Right ventricle myocardium superior (tissue), 1 donor: ENCODE results near the gene ATXN1. TPM values are rescaled to one million over a fixed set of nuclear protein-coding genes. Genes with fewer than 3 reads are reported as not detected.
"Not testable (repeated sequence)": the region's sequence is repeated elsewhere in the genome, so short reads cannot be mapped to it uniquely, and the experiment has no call there.

ENCODE experiments used
- ATAC-seq: fragments of 200-7000 bp; cut with Tn5 transposase; one replicate; pipeline ENCODE4 v1.9.1; 2020; ENCODE audit warnings: mild to moderate bottlenecking; ENCODE audit not compliant: poor library complexity
- DNase-seq: peaks from one replicate; pipeline ENCODE4 v3.0.0-alpha.2; 2020
- intact Hi-C: fragments of 100-400 bp; cut with DNase I; formaldehyde crosslinking; loops from one replicate; pipeline ENCODE4 v1.11.2; 2022
- total RNA-seq: library from RNA; stranded (reverse); fragmentation: NEBNext Ultra II Directional; extraction: Animal tissue kit (Norgen Biotek cat#: 25700); gene quantifications from one replicate; pipeline ENCODE4 v1.2.1, GENCODE V29; 2021
- donor health status: DM: no; HTN: yes; CAD: no; lungs with severe emphysema.

ATXN1 gene
- total RNA-seq, 1 donor from 2014 or later = 36.1 TPM

DNA sequence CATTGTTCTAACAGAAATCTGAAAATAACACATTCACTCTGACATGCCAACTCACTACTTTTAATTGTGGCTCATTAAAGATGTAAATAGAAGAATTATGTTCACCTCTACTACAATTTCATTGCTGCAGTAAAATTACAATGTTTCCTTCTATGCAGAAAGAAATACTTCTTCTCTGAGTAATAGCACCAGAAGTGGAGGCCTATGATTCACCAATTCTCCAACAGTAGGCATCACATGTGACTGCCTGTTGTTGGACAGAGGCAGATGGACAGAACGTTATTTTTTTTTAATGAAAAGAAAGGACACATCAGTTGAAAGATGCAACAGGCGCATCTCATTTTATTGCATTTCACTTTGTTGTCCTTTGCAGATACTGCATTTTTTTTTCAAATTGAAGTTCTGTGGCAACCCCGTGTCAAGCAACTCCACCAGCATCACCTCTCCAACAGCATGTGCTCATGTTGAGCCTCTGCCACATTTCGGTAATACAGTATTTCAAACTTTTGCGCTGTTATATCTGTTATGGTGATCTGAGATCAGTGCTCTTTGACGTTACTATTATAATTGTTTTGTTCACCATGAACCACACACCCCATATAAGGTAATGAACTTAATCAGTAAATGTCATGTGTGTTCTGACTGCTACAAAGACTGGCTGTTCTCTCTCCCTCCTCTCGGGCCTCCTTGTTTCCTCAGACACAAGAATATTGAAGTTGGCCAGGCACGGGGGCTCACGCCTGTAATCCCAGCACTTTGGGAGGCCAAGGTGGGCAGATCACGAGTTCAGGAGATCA, 121.4 kb downstream of the ATXN1 start:
- DNase-seq (no peak), ATAC-seq (no peak)
- intact Hi-C loops = no loop called here

DNA sequence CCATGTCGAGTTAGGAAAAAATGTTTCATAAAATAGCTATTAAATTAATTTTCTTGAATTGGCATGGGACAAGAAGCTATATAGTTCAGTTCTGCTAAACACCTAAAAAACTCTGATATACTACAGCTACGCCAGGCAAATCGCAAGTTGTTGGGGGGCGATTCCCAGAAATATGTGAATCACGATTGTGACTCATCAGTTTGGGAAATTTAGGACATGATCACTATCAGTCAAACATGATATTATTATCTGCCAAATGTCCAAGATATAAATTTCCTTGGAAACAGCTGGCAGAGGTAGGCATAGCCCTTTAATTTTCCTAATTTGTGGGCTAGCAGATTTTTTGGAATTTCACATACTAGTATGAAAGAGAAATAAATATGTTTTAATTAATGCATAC, 123.6 kb downstream of the ATXN1 start:
- ATAC-seq (no peak), DNase-seq (no peak)
- intact Hi-C loops = no loop called here

DNA sequence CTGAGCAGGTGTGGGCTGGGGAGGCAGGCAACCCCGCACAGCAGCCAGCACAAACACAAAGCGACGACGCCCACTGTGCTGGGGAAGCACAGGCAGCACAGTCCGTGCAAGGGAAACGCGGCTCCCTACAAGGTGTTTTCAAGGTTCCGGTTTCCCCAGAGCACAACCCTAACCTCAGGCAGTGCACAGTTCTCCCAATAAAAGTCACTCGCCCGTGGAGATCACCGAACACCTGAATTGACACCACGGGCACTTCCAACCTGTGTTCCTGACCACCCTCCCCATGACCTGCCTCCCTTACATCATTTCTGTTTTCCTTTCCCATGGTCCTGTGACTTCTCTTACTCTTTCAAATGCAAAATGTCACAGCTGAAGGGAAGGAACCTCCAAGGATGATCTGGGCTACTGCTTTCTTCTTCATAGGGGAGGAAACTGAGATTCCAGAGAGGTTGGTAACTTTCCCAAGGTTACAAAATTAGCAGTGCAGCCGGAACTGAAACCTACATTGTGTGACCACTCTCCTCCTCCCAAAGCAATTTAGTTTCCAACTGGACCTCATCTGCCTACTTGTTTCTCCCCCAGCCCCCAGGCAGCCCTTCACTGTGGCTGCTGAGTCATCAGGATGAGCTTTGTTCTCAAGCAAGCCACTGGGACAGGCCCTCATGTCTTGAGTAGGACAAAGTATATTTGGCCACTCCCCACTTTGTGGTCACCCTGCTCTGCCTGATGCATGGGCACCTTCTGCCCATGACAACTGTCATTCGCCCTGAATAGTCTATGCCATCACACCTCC, 125.3 kb downstream of the ATXN1 start:
- DNase-seq (no peak), ATAC-seq (no peak)
- intact Hi-C loops = no loop called here

DNA sequence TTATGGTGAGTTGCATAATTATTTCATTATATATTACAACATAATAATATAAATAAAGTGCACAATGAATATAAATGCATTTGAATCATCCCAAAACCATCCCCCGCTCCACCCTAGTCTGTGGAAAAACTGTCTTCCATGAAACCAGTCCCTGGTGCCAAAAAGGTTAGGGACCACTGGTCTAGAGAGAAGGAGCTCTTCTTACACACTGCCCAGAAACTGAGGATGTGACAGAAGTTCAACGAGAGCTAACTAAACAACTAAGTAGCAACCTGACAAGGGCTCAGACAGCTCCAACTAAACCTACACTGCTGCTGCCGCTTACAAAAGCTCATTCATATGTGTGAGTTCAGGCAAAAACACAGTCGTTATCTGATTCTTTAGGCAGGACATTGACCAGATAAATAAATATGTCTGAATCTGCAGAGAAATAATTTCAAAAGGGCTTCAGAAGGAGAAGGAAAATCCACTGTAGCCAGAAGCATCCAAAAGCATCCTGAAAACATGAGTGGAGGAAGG, 125.9 kb downstream of the ATXN1 start:
- intact Hi-C loops = no loop called here
- ATAC-seq (no peak), DNase-seq (no peak)

DNA sequence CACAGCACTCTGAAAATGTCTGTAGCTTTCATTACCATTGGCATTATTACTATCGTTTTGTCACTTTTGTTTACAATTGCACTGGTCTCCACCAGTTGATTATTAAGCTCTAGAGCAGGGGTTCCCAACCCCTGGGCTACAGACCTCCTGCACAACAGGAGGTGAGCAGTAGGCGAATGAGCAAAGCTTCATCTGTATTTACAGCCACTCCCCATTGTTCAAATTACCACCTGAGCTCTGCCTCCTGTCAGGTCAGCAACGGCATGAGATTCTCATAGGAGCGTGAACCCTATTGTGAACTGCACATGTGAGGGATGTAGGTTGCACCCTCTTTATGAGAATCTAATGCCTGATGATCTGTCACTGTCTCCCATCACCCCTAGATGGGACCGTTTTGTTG, 126.4 kb downstream of the ATXN1 start:
- no peak for ATAC-seq
- intact Hi-C loops = no loop called here
- DNase-seq = no peak

DNA sequence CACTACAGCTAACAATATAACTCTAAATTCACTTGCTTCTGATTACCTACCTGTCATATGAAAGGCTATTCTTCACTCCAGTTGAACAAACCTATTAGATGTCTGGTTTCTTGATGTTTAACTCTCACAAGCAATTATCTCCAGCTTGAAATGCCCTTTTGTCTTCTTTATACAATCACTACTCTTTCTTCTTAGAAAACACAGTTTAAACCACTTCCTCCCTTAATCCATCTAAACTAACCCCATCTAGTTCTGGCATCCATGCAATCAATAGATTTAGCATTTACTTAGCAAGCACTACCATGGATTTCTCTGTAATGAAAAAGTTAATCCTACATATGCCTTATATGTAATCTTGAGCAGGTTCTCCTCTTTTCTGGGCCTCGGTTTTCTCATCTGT, 127.3 kb downstream of the ATXN1 start:
- DNase-seq = no peak
- intact Hi-C loops = no loop called here
- ATAC-seq = no peak

DNA sequence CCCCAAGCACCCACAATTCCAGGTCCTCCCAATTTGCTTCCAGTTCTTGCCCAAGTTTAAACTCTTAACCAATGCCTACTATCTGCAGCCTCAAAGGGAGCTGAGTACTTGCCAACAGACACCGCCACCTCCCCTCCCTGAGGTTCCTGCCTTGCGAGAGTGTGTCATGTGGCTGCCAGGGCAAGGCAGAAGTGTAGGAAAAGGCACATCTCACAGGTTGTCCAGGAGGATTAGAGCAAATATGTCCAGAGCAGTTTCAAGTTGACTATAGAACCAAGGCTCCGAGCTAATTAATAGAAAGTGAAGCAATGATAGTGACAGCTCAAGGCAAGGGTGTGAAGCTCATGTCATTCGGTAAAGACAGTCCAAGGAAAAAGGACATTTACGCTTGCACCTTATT, 127.8 kb downstream of the ATXN1 start:
- DNase-seq = no peak
- peak; percentile 80 for ATAC-seq

DNA sequence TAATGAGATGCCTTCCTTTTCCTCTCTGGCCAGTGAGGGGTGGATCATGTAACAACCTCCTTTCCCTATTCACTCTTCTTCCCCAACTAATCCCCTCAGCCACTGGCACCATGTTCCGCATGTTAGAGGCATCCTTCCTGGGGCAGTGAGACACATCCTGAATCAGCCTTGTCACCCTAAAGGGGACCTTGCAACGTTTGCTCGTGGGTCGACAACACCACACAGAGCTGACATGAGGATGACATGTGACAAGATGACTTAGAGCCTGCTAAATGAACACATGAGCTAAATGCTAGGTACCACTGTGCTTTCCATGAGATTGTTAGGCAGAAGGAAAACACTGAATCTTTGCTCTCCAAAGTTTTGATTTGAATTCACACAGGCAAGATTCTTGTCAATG, 129.2 kb downstream of the ATXN1 start:
- no peak for ATAC-seq

More for the DNA sequence above, 127.8 kb downstream of the ATXN1 start:
- intact Hi-C loops = no loop called here

DNA sequence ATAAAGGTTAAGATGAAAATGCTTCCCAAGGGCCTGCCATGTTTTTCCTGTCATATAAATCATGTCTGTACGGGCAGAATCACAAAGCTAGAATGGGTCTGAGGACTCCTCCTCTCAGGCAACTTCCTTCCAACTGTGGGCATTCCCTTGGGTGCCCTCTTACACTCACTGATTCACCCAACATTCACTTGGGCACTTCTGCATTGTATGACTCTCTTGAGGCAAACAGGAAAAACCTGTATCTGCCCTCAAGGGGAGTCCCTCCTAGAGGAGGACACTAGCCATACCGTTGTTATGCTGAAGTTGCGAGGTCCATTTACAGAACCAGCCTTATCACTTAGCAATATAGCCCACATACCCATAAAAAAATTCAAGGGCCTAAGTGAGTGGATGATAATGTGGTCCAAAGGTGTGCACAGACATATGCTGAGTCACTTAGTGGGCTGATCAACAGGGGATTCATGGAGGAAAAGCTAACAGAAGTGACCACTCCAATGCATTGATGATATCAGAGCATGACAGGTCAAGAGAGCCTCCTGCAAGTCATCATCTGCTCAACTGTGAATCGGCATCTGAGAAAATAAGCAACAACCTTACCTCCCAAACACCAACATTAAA, 131.1 kb downstream of the ATXN1 start:
- ATAC-seq = no peak
- DNase-seq = no peak
- intact Hi-C loops = no loop called here

More for the DNA sequence above, 129.2 kb downstream of the ATXN1 start:
- intact Hi-C loops = no loop called here
- no peak for DNase-seq

DNA sequence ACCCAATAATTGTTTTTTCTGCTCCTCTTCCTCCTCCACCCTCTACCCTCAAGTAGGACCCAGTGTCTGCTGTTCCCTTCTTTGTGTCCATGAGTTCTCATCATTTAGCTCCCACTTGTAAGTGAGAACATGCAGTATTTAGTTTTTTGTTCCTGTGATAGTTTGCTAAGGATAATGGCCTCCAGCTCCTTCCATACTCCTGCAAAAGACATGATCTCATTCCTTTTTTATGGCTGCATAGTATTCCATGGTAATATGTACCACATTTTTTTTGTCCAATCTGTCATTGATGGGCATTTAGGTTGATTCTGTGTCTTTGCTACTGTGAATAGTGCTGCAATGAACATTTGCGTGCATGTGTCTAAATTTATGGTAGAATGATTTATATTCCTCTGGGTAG, 132.7 kb downstream of the ATXN1 start:
- DNase-seq, ATAC-seq, intact Hi-C loops: not testable (repeated sequence)

DNA sequence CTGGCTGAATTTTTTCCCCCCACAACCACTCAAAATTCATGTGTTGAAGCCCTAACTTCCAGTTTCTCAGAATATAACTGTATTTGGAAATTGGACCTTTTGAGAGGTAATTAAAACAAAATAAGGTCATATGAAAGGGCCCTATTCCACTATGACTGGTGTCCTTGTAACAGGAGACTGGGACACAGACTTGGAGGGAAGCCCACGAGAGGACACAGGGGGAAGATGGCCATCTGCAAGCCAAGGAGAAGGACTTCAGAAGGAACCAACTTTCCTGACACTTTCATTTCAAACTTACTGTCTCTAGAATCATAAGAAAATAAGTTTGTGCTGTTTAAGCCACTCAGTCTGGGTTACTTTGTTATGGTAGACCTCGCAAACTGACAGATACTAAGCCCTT, 134.6 kb downstream of the ATXN1 start:
- DNase-seq (no peak), ATAC-seq (no peak)
- intact Hi-C loops = no loop called here

DNA sequence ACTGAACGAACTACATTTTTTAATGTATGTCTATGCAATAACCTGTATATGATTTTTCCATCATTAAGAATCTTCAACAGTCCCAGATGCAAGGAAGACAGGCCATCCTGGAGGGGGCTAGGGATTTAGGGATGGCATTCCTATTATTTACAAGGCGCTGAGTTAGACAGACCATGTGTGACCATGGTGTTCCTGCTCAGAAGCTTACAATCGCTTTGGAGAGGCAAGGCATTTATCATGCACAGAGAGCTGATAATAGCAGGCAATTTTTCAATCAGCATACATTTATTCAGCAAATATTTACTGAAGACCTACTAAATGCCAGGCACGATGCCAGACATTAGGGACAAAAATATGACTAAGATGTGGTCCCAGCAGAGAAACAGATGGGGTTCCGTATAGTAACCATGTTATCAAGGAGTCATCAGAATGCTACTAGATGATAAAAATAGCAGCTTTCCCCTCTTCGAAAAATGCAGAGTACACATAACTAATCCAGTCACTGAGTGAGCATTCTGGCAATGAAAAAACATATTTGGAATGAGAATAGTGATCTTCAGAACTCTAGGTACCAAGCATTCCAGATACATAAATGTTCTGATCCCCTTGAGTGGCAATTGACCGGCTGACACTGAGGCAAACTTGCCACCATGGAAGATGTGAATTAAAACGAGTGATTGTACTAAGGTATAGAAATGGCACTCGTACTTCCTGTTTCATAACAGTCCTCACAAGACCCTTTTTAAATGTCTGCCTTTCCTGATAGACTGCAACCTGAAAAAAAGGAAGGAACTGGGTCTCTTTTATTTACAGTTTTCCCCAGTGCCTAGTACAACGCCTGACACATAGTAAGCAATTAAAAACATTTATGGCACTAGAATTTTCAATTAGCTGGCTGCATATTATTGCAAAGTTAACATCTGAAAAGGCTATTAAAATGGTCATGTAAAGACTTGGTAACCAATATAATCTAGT, 135.7 kb downstream of the ATXN1 start:
- intact Hi-C loops = no loop called here
- DNase-seq = no peak
- ATAC-seq = peak; percentile 26

DNA sequence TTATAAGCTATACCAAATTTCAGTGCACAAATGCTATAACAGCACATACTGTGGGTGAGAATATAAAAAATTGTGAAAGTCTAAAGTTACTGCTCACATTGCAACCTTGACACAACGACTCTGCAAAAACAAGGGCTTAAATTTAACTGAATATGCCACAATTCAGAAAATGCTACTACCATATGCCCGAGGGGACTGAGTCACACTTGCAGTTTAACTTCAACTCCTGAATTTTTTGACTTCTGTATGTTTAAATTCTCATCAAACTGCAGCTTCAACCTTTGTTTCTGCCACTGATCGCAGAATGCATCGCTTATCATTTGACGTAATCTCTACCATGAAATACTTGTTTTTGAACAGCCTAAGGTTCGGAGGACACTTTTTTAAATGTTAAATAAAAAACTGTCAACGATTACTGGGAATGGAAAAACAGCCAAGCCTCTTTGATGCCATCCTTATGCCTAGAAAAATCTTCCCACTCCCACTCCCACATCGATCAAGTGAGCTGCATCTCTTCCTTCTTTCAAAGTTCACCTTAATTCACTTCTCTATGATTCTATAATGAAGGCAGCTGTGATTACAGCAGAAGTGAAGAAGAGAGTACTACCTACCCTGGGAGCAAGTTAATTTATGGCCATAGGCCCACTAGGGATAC, 136.5 kb downstream of the ATXN1 start:
- peak; percentile 13 for ATAC-seq
- DNase-seq = no peak
- intact Hi-C loops = no loop called here

DNA sequence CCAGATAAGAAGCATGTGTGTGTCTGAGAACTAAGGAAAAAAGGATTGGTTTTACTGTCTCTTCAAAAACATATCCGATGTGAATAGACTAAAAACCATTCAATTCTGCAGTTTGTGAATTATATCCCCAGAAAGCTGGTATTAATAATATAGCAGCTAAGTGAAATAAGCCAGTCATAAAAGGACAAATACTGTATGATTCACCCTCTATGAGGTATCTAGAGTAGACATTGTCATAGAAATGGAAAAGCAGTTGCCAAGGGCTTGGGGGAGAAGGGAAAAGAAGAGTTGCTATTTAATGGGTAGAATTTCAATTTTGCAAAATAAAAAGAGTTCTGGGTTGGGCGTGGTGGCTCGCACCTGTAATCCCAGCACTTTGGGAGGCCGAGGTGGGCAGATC, 137.5 kb downstream of the ATXN1 start:
- intact Hi-C loops = no loop called here
- ATAC-seq (no peak), DNase-seq (no peak)

DNA sequence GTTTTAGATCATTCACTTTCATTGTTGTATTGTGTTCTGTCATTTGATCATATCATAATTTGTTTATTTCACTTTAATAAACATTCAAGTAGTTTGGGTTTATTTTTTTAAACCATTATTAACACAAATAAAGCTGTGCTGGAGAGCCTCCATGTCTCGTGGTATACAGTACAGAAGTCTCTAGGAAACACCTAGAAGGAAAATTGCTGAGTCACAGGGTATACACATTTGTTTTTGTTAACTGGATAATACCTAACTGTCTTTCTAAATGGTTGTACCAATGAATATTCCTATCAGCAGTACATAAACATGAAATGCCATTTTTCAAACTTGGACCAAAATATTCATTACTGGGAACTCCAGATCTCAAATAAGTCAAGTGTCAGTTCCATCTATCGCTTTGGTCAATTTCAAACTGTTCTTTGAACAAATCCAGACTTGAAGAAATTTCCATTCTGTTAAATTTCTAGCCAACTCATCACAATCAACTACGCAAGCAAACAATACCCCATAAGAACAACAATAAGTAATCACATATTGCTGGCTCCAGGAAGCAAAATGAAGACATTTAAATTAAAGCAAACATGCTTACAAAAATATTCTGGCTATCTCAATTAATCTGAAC, 138.1 kb downstream of the ATXN1 start:
- intact Hi-C loops = no loop called here
- ATAC-seq (no peak), DNase-seq (no peak)

DNA sequence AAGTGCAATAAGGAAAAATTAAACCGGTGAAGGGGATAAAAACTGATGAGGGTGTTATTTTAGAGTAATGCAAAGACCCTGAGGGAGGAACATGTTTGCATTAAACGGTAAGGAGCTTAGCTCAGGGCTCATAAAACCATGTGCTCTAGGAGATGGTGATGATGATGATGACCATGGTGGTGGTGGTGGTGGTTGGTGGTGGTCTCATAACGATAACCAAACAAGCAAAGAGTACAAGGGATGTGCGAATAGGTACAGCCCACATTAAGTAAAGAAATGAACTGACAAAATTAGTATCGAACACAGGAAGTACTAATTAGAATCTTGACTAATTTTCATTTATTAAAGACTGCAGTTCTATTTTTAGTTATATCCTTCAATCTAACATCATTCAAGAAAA, 139.1 kb downstream of the ATXN1 start:
- intact Hi-C loops = no loop called here
- ATAC-seq = no peak
- DNase-seq = no peak

DNA sequence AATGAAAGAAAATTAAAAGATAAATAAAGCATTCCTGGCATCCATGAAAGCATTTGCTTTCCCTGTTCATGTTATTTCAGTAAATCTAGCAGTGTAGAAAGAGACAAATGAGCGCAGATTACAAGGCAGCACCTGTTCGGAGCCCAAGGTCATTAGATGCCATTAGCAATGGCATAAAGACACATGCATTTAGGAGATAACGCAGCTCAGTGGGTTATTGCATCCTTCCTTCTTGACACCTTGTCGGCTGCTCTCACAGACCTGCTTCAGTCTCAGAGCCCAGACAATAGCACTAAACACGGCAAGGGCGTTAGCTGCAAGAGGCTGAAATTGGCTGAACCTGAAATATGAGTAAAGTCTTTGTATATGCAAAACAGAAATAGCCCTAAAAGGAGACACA, 140.3 kb downstream of the ATXN1 start:
- intact Hi-C loops = no loop called here
- DNase-seq (no peak), ATAC-seq (no peak)

DNA sequence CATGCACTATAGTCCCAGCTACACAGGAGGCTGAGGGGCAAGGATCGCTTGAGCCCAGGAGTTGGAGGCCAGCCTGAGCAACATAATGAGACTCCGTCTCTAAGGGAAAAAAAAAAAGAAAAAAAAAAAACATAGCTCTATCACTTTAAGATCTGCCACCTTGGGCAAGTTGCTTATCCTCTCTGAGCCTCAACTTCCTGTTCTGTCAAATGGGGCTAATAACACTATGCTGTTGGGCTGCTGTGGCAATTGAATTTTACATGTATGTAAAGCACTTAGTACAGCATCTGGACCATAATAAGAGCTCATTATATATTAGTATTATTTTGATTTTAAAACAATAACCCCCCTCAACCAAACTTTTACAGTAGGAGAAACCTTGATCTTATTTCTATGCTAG, 141.5 kb downstream of the ATXN1 start:
- intact Hi-C loops = no loop called here
- DNase-seq (no peak), ATAC-seq (no peak)
